ENCODE measurements around the gene MCC.

The MCC gene

GRCh38 chr5:113140837-113141671, 347.2 kb downstream of the MCC start:
- TF ChIP-seq SIN3A (IDR thresholded peaks at IDR 0.05; ENCODE audit: borderline replicate concordance, insufficient read depth, low read length) (no peak), POLR2AphosphoS5 (IDR thresholded peaks at IDR 0.05; ENCODE audit: low read depth, low read length) (no peak), REST (IDR thresholded peaks at IDR 0.05; ENCODE audit: insufficient read depth in 1 of 2, low read depth in 2 of 2, low read length in 2 of 2) (no peak), FOXP2 (optimal IDR thresholded peaks at IDR 0.05; ENCODE audit: borderline replicate concordance, extremely low read depth, extremely low read length, insufficient read depth) (no peak), TAF1 (IDR thresholded peaks at IDR 0.05; ENCODE audit: borderline replicate concordance, insufficient read depth, low read length) (no peak)

DNA sequence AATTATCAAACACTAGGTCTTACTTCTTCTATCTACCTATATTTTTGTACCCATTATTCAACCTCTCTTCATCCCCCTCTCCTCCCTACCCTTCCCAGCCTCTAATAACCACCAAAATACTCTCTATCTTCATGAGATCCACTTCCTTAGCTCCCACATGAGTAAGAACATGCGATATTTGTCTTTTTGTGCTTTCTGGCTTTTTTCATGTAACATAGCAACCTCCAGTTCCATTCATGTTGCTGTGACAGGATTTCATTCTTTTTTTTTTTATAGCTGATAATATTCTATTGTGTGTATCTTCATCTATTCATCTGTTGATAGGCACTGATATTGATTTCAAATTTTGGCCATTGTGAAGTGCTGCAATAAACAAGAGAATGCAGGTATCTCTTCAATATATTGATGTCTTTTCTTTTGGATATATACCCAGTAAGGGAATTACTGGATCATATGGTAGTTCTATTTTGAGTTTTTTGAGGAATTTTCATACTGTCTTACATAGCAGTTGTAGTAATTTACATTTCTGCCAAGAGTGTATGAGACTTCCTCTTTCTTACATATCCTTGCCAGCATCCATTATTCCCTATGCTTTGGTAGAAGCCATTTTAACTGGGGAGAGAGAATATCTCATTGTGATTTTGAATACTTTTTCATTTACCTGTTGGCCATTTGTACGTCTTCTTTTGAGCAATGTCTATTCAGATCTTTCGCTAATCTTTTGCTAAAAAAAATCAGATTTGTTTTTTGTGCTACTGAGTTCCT, 354.9 kb downstream of the MCC start:
- TF ChIP-seq POLR2AphosphoS5 (IDR thresholded peaks at IDR 0.05; ENCODE audit: low read depth, low read length) (no peak), REST (IDR thresholded peaks at IDR 0.05; ENCODE audit: insufficient read depth in 1 of 2, low read depth in 2 of 2, low read length in 2 of 2) (no peak), TAF1 (IDR thresholded peaks at IDR 0.05; ENCODE audit: borderline replicate concordance, insufficient read depth, low read length) (no peak), FOXP2 (optimal IDR thresholded peaks at IDR 0.05; ENCODE audit: borderline replicate concordance, extremely low read depth, extremely low read length, insufficient read depth) (no peak), SIN3A (IDR thresholded peaks at IDR 0.05; ENCODE audit: borderline replicate concordance, insufficient read depth, low read length) (no peak)

GRCh38 chr5:113132564-113132963, 355.7 kb downstream of the MCC start:
- TF ChIP-seq REST (IDR thresholded peaks at IDR 0.05; ENCODE audit: insufficient read depth in 1 of 2, low read depth in 2 of 2, low read length in 2 of 2) (no peak), POLR2AphosphoS5 (IDR thresholded peaks at IDR 0.05; ENCODE audit: low read depth, low read length) (no peak), TAF1 (IDR thresholded peaks at IDR 0.05; ENCODE audit: borderline replicate concordance, insufficient read depth, low read length) (no peak), SIN3A (IDR thresholded peaks at IDR 0.05; ENCODE audit: borderline replicate concordance, insufficient read depth, low read length) (no peak)

DNA sequence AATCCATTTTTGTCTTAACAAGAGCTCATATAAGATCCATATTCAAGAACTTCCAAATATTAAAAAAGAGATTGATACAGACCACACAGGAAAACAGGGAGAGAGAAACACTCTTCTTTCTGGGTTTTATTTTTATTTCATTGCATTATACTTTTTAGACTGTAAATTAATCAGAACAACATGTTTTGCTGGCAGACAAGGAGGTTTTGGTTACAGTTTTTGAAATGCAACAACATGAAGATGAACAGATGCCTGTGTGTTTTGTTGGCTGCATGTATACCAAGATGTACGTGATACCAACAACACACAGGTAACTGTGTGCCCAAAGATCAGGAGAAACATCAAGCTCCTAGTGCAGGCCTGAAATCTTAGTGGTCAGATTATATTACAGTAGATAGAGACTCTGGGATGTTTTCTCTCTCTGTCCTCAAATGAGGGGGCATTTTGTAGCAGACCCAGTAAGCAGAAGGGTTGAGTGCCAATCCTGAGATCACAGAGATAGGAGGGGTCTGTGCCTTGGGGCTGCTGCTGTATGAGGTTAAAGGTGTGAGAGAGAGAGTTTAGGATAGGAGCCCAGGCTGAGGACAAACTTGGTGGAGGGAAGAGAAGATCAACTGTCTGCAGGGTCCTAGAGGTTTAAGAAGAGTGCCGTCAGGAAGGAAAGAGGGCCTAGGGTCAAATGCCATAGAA, 359.5 kb downstream of the MCC start:
- no peak for TF ChIP-seq POLR2AphosphoS5 (IDR thresholded peaks at IDR 0.05; ENCODE audit: low read depth, low read length)
- TF ChIP-seq FOXP2 (optimal IDR thresholded peaks at IDR 0.05; ENCODE audit: borderline replicate concordance, extremely low read depth, extremely low read length, insufficient read depth), result no peak
- no peak for TF ChIP-seq TAF1 (IDR thresholded peaks at IDR 0.05; ENCODE audit: borderline replicate concordance, insufficient read depth, low read length)
- TF ChIP-seq REST (IDR thresholded peaks at IDR 0.05; ENCODE audit: insufficient read depth in 1 of 2, low read depth in 2 of 2, low read length in 2 of 2), result no peak
- no peak for TF ChIP-seq SIN3A (IDR thresholded peaks at IDR 0.05; ENCODE audit: borderline replicate concordance, insufficient read depth, low read length)
